DND-41 (cell line): ENCODE data around the gene CARMIL1.

Source experiments
- CTCF ChIP-seq: IDR thresholded peaks from 2 replicates; pipeline ENCODE4 v1.5.1; 2012; ENCODE audit warnings: borderline replicate concordance, low read length, moderate library complexity, mild to moderate bottlenecking; ENCODE audit not compliant: poor library complexity, severe bottlenecking; ENCODE audit errors: extremely low read depth
- EZH2 ChIP-seq: IDR thresholded peaks from 3 replicates; pipeline ENCODE4 v1.6.1; 2012; ENCODE audit warnings: borderline replicate concordance, low read depth, mild to moderate bottlenecking, moderate library complexity, low read length, inconsistent platforms; ENCODE audit not compliant: severe bottlenecking

- TF ChIP-seq CTCF (no peak), EZH2 (no peak)
These were observed 105.8 kb downstream of the CARMIL1 start for GRCh38 chr6:25384967-25385366.
